SH-SY5Y (cell line): ENCODE data around the gene NEURL4.

Experiments used
- GATA2 ChIP-seq: IDR thresholded peaks from 2 replicates; pipeline ENCODE4 v1.6.1; 2011; ENCODE audit warnings: mild to moderate bottlenecking, low read depth, low read length
- GATA3 ChIP-seq: IDR thresholded peaks from 2 replicates; pipeline ENCODE4 v1.6.1; 2011; ENCODE audit warnings: low read depth, mild to moderate bottlenecking, low read length, moderate library complexity

Gene NEURL4

GRCh38 chr17:7351665-7352502 is 22.7 kb upstream of the NEURL4 start, which contains the start of gene KCTD11:
Gene KCTD11 (plus strand): TSS chr17:7352162.
- TF ChIP-seq GATA2 (no peak), GATA3 (no peak)

- no peak for TF ChIP-seq GATA3
- TF ChIP-seq GATA2 = no peak
These were observed 19.5 kb upstream of the NEURL4 start for GRCh38 chr17:7348478-7349242.

DNA sequence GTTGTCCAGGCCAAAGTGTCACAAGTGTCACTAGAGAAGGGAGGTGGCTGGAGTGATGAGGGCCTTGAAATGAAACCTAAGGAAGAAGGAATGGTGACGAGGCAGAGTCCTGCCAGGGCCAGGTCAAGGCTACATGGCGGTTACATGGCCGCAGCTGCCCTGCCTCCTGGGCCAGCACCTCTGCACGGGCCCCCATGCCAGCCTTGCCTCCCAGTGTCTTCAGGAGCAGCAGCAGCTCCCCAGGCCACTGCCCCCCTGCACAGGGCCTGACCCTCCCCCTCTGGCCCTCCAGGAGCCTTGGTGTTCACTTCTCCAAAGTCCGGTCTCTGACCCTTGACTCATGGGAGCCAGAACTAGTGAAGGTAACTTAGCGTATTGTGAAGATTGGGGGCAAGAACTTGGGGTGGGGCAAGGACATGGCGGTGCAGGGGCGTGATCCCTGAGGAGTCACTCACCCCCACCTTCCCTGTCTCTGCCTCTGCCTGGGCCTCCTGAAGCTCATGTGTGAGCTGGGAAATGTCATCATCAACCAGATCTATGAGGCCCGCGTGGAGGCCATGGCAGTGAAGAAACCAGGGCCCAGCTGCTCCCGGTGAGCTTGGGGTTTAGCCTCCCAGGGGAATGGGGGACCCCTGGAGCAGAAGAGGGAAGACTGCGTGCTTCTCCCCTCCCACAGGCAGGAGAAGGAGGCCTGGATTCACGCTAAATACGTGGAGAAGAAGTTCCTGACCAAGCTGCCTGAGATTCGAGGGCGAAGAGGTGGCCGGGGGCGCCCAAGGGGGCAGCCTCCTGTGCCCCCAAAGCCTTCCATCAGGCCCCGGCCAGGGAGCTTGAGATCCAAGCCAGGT is 18.7 kb upstream of the NEURL4 start:
- TF ChIP-seq GATA3 = no peak
- TF ChIP-seq GATA2 = no peak

DNA sequence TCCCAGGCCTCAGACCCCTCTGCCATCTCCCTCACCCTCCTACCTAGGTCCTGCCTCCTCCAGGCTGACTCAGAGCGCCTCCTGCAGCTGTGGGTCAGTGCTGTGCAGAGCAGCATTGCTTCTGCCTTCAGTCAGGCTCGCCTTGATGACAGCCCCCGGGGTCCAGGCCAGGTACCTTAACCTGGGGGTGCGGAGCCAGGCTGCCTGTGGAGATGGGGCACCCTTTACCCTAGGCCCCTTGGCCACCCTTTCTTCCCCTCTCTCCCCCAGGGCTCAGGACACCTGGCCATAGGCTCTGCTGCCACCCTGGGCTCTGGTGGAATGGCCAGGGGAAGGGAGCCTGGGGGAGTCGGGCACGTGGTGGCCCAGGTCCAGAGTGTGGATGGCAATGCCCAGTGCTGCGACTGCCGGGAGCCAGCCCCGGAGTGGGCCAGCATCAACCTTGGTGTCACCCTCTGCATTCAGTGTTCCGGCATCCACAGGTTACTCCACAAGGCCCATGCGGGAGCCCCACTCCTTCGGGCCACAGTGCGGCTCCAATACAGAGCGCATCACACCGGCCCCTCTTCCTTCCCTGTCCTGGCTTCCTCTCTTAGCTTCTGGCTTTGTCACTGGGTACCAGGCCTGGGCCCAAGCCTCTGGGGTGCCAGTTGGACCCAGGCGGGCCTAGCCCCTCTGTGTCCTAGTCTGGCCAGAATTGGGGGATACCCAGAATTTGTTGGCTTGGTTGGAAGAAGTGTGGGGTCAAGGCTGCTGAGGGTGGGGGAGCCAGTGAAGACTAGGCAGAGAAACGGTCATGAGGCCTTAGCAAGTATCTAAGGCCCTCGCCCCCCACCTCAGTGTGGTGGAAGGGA is 17.9 kb upstream of the NEURL4 start:
- TF ChIP-seq GATA3 (no peak), GATA2 (no peak)

DNA sequence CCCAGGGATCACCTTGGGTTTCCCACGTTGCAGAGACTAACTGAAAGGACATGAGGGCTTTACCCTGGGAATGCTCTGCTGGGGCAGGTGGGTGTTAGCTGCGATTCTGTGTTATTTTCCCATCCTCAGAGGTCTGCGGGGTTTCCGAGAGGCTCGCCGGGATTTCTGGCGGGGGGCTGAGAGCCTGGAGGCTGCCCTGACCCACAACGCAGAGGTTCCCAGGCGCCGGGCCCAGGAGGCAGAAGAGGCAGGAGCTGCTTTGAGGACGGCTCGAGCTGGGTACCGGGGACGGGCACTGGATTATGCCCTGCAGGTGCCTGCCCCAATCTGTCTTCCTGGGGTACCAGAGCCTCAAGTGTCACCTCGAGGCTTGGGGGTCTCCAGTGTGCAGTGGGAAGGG is 14.1 kb upstream of the NEURL4 start:
- TF ChIP-seq GATA2 = no peak
- no peak for TF ChIP-seq GATA3

- no peak for TF ChIP-seq GATA2
These were observed 12.7 kb upstream of the NEURL4 start for GRCh38 chr17:7341842-7342241.

DNA sequence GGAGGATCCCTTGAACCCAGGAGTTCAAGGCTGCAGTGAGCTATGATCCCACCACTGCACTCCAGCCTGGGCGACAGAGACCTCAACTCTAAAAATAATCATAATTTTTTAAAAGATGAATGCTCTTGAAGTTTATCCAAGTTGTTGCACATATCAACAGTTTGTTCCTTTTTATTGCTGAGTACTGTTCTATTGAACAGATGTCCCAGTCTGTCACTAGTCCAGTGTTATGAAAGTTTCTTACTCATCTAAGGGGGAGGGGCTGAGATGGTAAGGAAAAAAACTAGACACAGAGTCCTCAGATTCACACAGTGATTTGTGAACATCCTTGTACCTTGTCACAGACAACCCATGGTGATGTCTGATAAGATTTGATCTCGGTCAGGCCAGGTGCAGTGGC is 11.0 kb upstream of the NEURL4 start:
- TF ChIP-seq GATA3 = no peak

DNA sequence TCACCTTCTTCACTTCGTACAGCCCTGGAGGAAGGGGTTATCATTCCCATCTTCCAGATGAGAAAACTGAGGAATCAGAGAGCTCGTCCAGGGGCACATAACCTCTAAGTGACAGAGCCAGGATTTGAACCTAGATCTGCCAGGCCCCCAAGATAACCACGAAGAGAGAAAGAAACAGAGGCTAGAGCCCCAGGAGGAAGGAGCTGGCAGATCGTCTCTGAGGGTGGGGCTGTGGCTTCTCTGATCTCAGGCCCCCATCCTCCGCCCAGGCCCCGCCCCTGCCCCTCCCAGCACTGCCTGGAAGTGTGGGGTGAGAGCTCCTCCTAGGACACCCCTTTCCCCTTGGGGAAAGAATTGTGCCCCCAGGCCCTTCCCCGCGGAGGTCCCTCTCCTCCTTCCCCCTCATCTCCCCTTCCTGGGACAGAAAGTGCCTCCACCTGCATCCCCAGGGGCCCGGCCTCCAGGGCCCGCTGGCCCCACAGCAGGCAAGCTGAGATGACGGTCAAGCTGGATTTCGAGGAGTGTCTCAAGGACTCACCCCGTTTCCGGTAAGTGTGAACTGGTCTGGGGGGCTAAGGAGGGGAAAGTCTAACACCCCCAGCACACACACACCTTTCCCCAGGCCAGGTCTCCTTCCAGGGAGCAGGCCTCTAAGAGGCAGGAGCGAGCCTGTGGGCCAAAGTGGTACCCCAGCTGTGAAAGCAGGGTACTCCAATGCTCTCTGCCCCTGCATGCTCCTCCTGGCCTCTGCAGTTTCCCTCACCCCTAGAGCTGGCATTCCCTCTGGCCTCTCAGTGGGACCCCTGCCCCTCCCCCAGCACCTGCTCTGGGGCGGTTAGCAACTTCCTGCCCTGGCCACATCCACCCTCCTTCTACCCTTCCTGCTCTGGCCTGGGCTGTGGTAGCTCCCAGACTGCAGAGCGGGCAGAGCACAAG is 7.4 kb upstream of the NEURL4 start, which contains the start of gene ACAP1:
TSS of gene ACAP1 (plus strand) at position 290 of the 936 bp plus-strand sequence. CDS start at position 496, 206 bp downstream.
- no peak for TF ChIP-seq GATA2
- no peak for TF ChIP-seq GATA3

GRCh38 chr17:7334938-7335538 is 5.9 kb upstream of the NEURL4 start:
- TF ChIP-seq GATA2 = no peak
- no peak for TF ChIP-seq GATA3

DNA sequence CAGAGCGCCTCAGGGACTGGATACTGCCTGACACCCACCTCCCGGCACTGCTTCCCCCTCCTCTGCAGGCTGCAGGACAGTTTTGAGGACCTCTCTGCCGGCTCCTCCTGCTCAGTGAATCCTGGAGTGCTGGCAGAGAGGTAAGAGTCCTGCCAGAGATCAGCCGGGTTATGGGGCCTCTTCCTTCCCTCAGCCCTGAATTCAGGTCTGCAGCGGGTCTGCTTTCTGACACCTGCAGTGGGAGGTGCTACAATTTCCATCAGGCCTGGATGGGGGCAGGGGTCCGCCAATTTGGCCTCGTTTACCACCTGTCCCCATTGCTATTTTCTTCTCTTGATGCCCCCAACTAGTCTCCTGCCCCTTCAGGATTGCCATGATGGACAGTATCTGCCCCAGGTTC is 3.0 kb upstream of the NEURL4 start:
- TF ChIP-seq GATA2 (no peak), GATA3 (no peak)

DNA sequence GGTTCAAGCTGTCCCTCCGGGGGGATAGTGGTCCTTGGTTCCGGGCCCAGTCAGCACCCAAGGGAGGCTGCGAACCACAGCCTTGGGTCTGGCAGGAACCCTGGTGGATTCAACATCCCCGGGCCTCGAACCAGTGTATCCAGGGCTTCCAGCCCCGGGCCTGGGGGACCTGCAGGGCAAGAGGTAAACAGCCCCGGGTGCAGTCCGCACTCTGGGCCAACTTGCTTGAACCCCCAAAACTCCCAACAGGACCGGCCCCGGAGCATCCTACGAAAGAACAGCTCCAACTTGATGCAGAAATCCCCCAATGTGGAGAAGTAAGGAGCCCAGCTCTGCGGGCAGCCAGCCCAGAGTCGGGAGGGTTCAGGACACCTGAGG is 1.5 kb upstream of the NEURL4 start:
- TF ChIP-seq GATA2 = no peak
- TF ChIP-seq GATA3 = no peak

GRCh38 chr17:7329997-7330637 is 982 bp upstream of the NEURL4 start:
- TF ChIP-seq GATA3 = no peak
- TF ChIP-seq GATA2 = no peak
